Measurements from ENCODE around the gene RPS6KC1.
"Not testable (repeated sequence)": the region's sequence is repeated elsewhere in the genome, so short reads cannot be mapped to it uniquely, and the experiment has no call there.

RPS6KC1 gene

GRCh38 chr1:213051127-213051880, at the start of gene RPS6KC1:
TSS of gene RPS6KC1 (plus strand) at chr1:213051241. CDS start at chr1:213051405, 164 bp downstream.
- DNase-seq (ENCODE audit: low read depth, low spot score): peak; percentile 49

- DNase-seq (ENCODE audit: low read depth, low spot score): no peak
These were observed 47.8 kb upstream of the RPS6KC1 start for GRCh38 chr1:213003256-213003655.

GRCh38 chr1:213008564-213008963, 42.5 kb upstream of the RPS6KC1 start:
- DNase-seq (ENCODE audit: low read depth, low spot score): no peak

GRCh38 chr1:213014642-213015041, 36.4 kb upstream of the RPS6KC1 start:
- no peak for DNase-seq (ENCODE audit: low read depth, low spot score)

GRCh38 chr1:213015099-213016050, 35.7 kb upstream of the RPS6KC1 start, which contains the start of gene ANGEL2:
TSS of gene ANGEL2 (minus strand) at chr1:213015867. CDS start at chr1:213015671, 196 bp downstream.
- DNase-seq (ENCODE audit: low read depth, low spot score): peak; percentile 97

- no peak for DNase-seq (ENCODE audit: low read depth, low spot score)
These were observed 33.4 kb upstream of the RPS6KC1 start for GRCh38 chr1:213017447-213018273.

- no peak for DNase-seq (ENCODE audit: low read depth, low spot score)
These were observed 31.6 kb upstream of the RPS6KC1 start for GRCh38 chr1:213019450-213019849.

- no peak for DNase-seq (ENCODE audit: low read depth, low spot score)
These were observed 31.0 kb upstream of the RPS6KC1 start for GRCh38 chr1:213020016-213020415.

GRCh38 chr1:213027024-213027423, 24.0 kb upstream of the RPS6KC1 start:
- not testable (repeated sequence) for DNase-seq (ENCODE audit: low read depth, low spot score)

GRCh38 chr1:213032651-213033050, 18.4 kb upstream of the RPS6KC1 start:
- no peak for DNase-seq (ENCODE audit: low read depth, low spot score)

- DNase-seq (ENCODE audit: low read depth, low spot score): no peak
These were observed 16.3 kb upstream of the RPS6KC1 start for GRCh38 chr1:213034713-213035112.

GRCh38 chr1:213035573-213035972, 15.5 kb upstream of the RPS6KC1 start:
- DNase-seq (ENCODE audit: low read depth, low spot score): no peak

- no peak for DNase-seq (ENCODE audit: low read depth, low spot score)
These were observed 9.6 kb upstream of the RPS6KC1 start for GRCh38 chr1:213041443-213041842.

- DNase-seq (ENCODE audit: low read depth, low spot score): not testable (repeated sequence)
These were observed 5.5 kb upstream of the RPS6KC1 start for GRCh38 chr1:213045321-213046226.

- no peak for DNase-seq (ENCODE audit: low read depth, low spot score)
These were observed 1.8 kb upstream of the RPS6KC1 start for GRCh38 chr1:213049232-213049631.

GRCh38 chr1:213050745-213051126, 305 bp upstream of the RPS6KC1 start:
- DNase-seq (ENCODE audit: low read depth, low spot score): no peak

- DNase-seq (ENCODE audit: low read depth, low spot score): no peak
These were observed 801 bp downstream of the RPS6KC1 start for GRCh38 chr1:213051881-213052202.

- no peak for DNase-seq (ENCODE audit: low read depth, low spot score)
These were observed 2.4 kb downstream of the RPS6KC1 start for GRCh38 chr1:213053455-213053854.

GRCh38 chr1:213054142-213054541, 3.1 kb downstream of the RPS6KC1 start:
- no peak for DNase-seq (ENCODE audit: low read depth, low spot score)

- DNase-seq (ENCODE audit: low read depth, low spot score): no peak
These were observed 3.9 kb downstream of the RPS6KC1 start for GRCh38 chr1:213054733-213055591.
